IPS-NIHi7 (cell line): Measurements from ENCODE around the gene PNMA8C.
"Not testable (repeated sequence)": the region's sequence is repeated elsewhere in the genome, so short reads cannot be mapped to it uniquely, and the experiment has no call there.

Experiments
- DNase-seq: peaks from one replicate; pipeline ENCODE4 v3.0.0; 2012; ENCODE audit warnings: mixed read lengths; ENCODE audit errors: extremely low spot score

PNMA8C gene

GRCh38 chr19:46388311-46389095 is 40.2 kb downstream of the PNMA8C start:
- DNase-seq = no peak

GRCh38 chr19:46387713-46388130 is 41.0 kb downstream of the PNMA8C start:
- DNase-seq = no peak

GRCh38 chr19:46386996-46387712 is 41.6 kb downstream of the PNMA8C start:
- DNase-seq = no peak

- DNase-seq = no peak
Measured at GRCh38 chr19:46386151-46386550, 42.6 kb downstream of the PNMA8C start.

GRCh38 chr19:46385636-46386035 is 43.1 kb downstream of the PNMA8C start:
- no peak for DNase-seq

- DNase-seq = no peak
Measured at GRCh38 chr19:46384396-46384795, 44.3 kb downstream of the PNMA8C start.

GRCh38 chr19:46383846-46384245 is 44.9 kb downstream of the PNMA8C start:
- DNase-seq = no peak

- DNase-seq = no peak
Measured at GRCh38 chr19:46383171-46383815, 45.4 kb downstream of the PNMA8C start.

- DNase-seq = no peak
Measured at GRCh38 chr19:46381756-46382345, 46.9 kb downstream of the PNMA8C start.

GRCh38 chr19:46381346-46381745 is 47.4 kb downstream of the PNMA8C start:
- DNase-seq = no peak

GRCh38 chr19:46380690-46381089 is 48.0 kb downstream of the PNMA8C start:
- no peak for DNase-seq

GRCh38 chr19:46378268-46378667 is 50.5 kb downstream of the PNMA8C start:
- DNase-seq = no peak

- DNase-seq = no peak
Measured at GRCh38 chr19:46376241-46377153, 52.2 kb downstream of the PNMA8C start.

GRCh38 chr19:46375476-46376067 is 53.2 kb downstream of the PNMA8C start:
- not testable (repeated sequence) for DNase-seq
